Esophagus mucosa (tissue), 1 donor: Measurements from ENCODE around the gene MAPK10. TPM values are rescaled to one million over a fixed set of nuclear protein-coding genes. Genes with fewer than 3 reads are reported as not detected.
"Not testable (repeated sequence)": the region's sequence is repeated elsewhere in the genome, so short reads cannot be mapped to it uniquely, and the experiment has no call there.

Experiments
- ATAC-seq: fragments of 200-7000 bp; cut with Tn5 transposase; one replicate; pipeline ENCODE4 v1.9.1; 2020
- total RNA-seq: library from RNA; stranded (reverse); gene quantifications from one replicate; pipeline ENCODE4 v1.2.4, GENCODE V29; 2023
- donor health status: DM: yes; HTN: yes; CAD: no.

Gene MAPK10
- total RNA-seq, 1 donor from 2014 or later: 4.3 TPM

DNA sequence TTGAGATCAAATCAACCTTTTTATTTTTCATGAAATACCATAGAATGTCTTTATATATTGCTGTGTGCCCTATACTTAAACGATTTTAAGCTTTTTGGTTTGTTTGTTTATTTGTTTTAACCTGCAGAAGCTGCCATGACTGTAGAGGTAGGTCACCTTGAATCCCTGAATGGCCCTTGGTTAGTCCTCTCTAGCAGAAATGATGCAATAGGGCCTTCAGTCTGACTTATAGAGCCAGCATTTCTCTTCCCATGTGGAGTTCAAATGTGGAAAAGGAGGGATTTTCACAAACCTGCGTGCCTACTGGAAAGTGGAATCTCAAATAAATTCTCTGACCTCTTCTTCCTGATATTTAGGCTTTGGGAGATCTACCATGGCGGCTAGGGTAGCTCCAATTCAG lies 327.9 kb downstream of the MAPK10 start:
- ATAC-seq: no peak

DNA sequence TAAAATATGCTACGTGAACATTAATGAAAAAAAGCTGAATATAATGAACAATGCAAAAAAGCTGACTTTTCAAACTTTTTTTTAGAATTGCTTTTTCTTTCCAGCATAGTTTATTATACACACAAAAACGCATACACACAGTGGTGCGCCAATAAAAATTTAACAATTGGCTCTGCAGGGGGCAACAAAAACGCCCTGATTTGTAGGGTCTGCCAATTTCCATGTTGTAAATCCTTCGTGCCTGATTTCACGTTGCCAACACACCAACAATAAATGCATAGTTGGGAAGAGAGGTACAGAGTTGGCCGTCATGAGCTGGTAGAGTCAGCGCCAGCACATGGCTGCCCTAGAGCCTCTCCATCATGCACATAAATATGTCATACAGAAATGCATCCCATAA lies 333.1 kb downstream of the MAPK10 start:
- no peak for ATAC-seq

DNA sequence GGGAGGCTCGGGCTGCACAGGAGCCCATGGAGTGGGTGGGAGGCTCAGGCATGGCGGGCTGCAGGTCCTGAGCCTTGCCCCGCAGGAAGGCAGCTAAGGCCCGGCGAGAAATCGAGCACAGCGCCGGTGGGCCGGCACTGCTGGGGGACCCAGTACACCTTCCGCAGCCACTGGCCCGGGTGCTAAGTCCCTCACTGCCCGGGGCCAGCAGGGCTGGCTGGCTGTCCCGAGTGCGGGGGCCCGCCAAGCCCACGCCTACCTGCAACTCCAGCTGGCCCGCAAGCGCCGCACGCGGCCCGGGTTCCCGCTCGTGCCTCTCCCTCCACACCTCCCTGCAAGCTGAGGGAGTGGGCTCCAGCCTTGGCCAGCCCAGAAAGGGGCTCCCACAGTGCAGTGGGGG lies 338.2 kb downstream of the MAPK10 start:
- not testable (repeated sequence) for ATAC-seq

DNA sequence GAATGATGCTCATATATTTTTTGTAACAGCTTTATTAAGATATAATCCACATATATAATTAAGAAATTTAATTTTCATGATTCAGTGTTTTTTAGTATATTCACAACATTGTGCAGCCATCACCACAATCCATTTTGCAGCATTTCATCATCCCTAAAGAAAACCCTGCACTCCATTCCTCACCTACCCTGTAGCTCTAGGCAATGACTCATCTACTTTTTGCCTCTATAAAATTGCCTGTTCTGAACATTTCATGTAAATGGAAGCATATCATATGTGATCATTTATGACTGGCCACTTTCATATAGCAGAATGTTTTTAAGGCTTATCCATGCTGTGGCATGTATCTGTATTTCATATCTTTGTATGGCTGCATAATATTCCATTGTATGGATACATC lies 339.9 kb downstream of the MAPK10 start:
- ATAC-seq: no peak

DNA sequence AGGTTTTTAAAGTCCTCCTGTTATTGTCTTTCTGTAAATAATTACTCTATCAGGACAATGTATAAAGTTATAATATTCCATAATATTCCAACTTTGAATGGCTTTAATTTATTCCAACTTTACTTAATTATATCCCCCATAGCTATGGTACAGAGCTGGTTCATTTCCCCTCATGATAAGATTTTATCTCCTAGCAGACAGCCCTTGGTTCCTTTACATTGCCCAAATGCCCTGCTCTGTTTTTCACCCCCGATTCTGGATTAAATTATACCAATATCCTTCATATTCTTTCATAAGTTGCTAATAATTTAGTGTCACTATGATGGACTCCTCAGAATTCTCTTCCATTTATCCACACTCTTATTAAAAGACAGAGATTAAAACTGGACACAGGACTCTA lies 340.5 kb downstream of the MAPK10 start:
- ATAC-seq: no peak

DNA sequence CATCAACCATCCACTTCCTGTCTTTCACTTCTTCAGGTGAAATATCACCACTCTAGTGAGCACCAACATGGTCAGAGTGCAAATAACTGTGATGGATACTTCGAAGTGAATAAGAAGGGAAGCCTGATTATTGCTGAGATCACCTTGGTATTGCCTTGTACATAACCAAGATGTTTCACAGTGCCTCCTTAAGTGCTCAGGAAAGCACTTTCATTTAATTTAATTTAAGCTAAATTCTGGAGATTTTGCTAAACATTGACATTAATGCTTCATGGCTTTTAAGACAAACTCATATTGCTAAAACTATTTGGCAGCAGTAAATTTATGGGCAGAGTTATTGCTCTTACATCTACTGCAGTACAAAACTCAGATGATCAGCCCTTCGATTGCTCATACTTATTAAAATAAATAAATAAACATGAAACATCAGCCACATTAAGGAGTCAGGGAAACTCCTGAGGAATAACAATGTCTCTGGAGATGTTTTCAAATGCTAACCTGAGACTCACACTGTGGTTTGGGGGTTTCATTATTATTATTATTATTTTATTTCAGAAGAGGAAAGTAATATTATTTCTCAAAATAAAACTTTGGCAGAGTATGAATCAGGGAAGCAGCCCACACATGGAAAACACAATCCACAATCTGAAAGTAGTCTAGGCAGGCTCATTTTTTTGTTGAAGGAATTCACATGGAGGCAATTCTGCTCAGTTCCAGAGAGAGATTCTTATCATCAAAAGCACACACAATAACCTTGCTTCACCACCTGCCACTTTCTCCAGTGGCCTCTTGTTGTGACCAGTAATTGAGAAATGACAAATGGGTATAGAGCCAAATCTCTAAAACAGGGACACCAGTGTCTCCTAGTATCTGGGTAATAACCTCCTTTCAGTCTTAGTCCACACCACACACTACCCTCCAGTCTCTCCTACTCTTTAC lies 344.2 kb downstream of the MAPK10 start:
- ATAC-seq: no peak

DNA sequence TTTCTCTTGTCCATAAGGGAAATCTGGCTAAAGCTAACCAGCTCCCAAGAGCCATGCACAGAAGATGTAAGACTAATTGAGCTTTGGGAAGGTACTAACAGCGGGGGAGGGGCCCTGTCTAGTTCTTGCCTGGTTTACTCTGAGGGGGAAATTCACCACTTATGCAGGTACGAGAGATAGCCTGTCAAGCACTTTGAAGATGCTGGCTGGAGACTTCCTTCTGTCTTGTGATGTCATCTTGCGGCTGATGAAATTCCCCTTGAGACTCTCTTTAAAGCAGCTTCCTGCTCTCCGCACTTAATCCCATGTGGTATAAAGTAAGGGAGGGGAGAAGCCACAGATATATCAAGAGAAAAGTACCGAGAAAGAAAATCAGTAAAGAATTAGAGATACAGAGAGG lies 345.3 kb downstream of the MAPK10 start:
- no peak for ATAC-seq

DNA sequence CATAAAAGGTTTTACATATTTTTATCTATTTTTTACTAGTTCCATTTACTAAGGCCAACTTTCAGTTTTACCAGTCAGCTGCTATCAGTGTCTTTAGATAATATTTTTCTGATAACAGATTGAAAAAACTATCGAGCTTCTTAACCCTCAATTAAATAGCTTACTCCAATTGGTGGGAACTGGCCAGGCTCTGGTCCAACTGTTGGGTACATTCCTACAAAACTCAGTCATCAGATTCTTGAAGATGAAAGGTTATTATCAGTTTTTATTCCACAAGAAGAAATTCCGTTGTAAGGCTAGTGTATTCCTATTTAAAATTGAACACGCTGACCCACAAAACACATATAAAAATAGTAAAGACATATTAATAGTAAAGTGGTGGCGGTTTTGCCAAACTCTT lies 346.2 kb downstream of the MAPK10 start:
- ATAC-seq: no peak

DNA sequence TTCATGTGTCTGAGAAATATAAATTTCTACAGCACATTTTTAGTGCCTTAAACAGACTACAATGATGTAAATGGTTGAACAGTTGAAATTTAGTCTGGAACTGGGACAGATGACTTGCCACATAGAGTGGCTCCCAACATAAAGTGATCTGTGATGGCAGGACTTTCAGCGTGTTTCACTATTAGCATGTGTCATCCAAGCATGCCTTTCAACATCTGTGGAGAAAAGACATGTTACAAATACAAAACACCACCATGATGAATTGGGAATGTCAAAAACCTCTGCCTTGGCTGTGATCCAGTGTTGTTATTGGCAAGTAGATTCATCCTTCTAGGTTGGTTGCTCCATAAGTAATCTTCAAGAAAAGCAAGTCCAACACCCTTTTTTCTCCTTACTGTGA lies 348.7 kb downstream of the MAPK10 start:
- ATAC-seq: peak; percentile 55

DNA sequence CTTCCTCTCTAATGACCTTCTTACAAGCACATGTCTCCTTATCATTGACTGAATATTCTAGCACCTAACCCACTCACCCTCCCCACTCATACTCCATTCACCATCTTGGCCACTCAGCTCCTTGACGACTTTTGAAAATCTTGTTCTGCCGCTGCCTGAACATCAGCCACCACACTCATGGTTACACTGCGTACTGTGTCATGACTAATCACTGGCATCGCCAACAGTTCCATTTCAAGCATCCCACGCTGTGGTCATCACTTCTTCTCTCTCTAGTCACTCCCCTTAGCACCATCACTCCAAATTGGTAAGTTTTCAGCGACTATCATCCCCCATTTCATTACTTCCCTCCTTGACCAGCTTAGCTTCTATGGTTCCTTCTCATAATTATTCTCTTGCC lies 352.8 kb downstream of the MAPK10 start:
- no peak for ATAC-seq

DNA sequence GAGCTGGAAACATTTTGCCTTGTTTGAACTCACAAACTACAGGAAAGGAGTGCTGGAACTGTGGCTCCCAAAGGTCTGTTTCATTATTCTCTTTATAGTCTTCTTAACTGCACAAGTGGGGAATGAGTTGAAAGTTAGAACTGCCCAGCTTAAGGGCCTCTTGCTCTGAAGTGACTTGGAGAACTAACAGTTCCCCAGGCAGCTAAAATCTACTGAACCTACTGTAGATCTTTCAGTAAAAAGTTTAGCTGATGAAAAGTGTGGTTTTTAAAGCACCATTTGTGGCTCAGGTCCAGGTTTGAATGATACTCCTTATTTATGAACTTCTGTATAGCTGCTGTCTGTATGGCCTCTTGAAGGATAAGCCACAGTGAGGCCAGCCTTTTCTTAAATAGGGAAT lies 353.8 kb downstream of the MAPK10 start:
- ATAC-seq: no peak

DNA sequence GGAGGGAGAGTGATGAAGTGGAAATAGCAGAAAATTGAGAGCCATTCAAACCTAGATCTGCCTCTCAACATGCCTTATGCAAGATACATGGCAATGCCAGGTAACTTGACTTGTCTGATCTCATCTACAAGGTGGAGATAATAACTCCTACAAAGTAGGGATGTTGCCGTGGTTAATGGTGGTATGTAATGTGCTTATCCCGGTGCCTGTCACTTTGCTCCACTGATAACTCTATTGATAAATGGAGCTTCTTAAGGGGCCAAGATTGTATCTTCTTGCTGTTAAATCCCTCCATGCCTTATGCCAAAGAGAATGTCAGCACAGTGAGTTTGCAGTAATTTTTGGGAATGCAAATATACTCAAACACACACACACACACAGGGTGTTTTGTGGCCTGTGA lies 355.8 kb downstream of the MAPK10 start:
- ATAC-seq: no peak

DNA sequence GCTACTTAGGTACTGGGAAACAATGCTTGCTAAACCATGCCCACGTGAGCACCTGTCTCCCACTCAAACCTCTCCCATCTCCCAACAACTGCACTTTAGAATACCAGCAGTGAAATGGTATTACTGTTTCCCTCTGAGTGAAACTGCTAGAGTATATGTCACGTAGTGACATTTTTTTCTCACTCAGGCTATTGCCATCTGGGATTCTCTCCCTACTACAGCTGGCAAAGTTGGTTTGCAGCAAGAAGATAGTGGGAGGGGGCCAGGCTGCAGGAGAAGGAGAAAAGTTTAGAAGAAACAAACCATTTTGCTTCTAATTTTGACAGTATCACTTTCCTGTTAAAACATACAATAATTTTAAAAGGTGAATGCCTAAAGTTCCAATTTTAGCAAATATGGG lies 358.3 kb downstream of the MAPK10 start:
- ATAC-seq: no peak

DNA sequence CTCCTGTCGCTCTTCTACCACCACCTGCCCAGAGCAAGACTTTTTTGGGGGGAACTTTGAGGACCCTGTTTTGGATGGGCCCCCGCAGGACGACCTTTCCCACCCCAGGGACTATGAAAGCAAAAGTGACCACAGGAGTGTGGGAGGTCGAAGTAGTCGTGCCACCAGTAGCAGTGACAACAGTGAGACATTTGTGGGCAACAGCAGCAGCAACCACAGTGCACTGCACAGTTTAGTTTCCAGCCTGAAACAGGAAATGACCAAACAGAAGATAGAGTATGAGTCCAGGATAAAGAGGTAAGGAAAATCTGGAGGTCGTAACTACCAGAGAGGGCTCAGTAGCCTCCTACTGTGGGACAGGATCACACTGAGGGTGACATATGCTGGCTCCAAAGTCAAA lies 364.5 kb downstream of the MAPK10 start:
- no peak for ATAC-seq

DNA sequence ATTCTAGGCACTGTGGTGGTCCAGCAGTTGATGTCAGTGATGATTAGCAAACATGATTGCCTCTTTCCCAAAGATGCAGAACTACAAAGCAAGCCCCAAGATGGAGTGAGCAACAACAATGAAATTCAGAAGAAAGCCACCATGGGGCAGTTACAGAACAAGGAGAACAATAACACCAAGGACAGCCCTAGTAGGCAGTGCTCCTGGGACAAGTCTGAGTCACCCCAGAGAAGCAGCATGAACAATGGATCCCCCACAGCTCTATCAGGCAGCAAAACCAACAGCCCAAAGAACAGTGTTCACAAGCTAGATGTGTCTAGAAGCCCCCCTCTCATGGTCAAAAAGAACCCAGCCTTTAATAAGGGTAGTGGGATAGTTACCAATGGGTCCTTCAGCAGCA lies 365.3 kb downstream of the MAPK10 start:
- no peak for ATAC-seq

DNA sequence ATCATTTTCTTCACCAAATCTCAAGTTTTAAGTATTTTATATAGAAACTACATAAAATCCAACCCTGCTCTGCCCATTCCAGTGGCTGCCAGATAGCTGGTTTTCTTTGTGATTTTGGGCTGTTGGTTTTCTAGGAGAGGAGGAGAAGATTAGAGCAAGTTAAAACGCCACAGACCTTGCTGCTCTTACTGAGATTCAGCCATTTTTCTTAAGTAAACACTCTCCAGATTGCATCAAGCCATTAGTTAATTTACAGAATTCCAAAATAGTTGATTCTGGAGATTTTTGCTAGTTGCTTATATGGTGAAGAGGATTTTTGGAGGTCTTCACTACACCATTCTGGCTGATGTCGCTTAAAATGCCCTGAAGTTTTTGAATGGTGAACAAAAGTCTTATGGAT lies 366.2 kb downstream of the MAPK10 start:
- ATAC-seq: no peak

DNA sequence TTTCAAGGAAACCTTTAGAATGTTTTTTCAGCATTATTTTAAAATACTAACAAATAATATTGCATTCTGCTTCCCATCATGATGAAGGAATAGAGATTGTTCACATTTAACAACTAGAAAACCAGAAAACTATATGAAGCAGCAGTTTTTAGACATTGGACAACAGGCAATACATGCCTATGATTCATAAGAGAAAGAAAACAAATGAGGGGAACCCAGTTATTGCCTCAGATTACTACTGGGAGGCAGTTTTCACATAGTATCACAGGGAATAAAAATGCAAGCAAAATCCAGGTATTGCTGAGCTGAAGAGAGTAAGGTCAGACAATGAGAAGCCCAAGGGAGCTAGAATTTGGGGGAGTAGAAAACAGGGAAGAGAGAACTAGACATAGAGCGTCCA lies 373.6 kb downstream of the MAPK10 start:
- ATAC-seq: no peak

DNA sequence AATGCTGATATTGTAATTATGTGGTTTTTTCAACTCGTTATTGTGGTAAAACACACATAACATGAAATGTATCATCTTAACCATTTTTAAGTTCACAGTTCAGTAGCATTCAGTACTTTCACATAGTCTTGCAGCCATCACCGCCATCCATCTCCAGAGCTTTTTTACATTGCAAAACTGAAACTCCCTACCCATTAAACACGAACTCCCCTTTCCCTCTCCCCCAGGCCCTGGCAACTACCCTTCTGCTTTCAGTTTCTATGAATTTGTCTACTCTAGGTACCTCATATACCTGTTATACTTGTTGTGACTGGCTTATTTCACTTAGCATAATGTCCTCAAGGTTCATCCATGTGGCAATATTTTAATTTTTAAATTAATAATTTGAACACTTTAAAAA lies 380.6 kb downstream of the MAPK10 start:
- ATAC-seq: no peak

DNA sequence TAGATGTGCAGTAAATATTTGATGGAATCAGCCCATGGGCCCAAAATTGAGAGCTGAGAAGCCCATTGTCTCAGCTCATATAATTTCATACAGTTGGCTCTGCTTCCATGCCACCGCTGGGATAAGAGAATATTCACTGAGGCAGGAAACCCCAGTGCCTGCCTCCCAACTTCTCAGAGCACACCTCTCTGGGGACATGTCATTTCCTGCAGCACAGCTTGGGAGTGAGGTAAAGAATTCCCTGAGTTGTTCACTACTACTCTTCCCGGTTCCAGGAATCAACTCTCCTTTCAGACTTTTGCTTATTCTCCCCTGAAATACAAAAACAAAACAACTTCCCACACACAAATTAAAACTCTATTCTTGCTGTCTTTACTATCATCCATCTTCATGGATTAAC lies 389.3 kb downstream of the MAPK10 start:
- no peak for ATAC-seq

DNA sequence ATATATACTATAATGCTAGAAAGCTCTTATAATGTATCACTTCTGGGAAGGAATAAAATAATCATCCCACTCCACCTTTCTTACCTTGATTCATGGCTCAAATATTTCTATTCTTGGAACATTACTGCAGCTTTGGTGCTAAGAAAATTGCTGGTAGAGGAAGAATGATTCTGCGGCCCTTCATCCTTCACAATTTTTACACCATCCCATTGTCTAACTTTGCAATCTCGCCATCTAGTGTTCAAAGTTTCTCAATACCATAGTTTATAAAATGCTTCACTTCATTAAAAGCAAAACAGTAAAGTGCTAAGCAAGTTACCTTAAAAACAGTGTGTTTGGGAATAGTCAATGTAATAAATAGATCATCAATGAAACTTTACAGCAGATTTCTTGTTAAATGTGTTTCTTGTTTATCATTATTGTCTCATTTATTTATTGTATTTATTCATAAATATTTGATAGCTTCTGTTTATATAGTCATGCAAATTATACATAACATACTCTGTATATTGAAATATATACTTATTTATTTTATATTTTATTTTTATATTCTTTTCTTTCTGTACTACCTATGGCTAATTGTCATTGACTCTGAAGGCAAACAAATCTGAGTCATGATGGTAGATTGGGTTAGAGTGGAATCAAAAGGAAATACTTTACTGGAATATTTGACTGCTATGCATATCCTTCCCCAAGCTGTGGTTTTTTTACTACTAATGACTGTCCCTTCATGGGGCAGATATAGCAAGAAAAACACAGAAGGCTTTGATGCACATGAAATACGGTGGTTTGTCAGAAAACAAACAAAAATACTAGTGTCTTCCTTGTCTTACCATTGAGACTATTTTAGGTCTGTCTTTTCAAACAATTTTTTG lies 390.7 kb downstream of the MAPK10 start:
- ATAC-seq: no peak

DNA sequence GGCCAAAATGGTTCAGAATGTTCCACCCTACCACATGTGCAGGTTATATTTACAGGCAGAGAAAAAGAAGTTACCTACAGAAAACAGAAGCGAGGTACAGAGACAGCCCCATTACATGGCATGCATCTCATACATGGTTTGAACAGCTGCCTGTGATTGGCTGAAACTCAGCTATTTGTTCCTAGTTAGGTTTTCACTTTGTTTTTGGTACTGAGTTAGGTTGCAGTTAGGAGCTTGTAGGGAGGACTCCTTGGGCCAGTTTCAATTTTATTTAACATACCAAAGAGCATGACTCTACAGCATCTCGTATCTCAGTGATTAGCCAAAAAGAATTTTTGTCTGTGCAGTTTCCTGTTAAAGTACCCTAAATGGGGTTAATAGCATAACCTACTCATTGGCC lies 392.0 kb downstream of the MAPK10 start:
- ATAC-seq: no peak

DNA sequence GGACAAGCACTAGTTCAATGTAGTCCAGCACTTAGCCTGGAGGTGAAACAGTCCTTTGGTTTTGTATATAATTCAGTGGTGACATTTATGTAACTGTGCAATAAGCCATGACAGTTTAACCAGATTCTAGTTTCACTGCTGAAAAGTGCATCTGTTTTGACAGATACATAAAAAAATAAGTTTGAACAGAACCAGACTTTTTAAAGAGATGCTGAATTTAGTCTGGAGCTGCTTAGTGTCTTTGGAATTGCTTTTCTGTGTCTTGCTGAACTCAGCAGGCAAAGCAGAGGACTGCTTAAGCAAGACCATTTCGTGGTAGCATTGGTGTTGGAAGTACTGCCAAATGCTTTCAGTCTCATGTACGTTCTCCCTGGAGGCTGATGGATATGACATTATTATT lies 393.5 kb downstream of the MAPK10 start:
- no peak for ATAC-seq

DNA sequence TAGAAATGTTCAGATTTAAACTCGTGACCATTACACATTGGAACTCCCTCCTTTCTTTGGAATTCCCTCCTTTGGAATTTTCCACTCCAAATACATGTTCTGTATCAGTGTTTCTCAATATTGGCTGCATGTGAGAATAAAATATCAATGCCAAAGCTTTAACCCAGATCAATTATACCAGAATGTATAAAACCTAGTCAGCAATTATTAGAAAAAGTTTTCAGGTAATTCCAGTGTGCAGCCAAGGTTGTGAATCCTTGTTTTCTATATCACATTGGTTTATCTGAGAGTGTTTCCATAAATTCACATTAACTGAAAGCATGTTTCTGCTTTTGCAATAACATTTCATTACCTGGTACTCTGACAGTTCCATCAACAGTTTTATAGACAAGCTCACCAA lies 394.3 kb downstream of the MAPK10 start:
- no peak for ATAC-seq

DNA sequence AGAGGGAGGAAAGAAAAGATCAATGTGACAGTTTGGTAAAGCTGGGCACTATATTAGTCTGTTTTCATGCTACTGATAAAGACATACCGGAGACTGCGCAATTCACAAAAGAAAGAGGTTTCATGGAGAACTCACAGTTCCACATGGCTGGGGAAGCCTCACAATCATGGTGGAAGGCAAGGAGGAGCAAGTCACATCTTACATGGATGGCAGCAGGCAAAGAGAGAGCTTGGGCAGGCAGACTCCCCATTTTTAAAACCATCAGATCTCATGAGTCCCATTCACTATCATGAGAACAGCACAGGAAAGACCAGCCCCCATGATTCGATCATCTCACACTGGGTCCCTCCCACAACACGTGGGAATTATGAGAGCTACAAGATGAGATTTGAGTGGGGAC lies 394.8 kb downstream of the MAPK10 start:
- ATAC-seq: not testable (repeated sequence)
